Esophagus muscularis mucosa (tissue), 4 donors: Measurements from ENCODE around the gene CENPP. TPM values are rescaled to one million over a fixed set of nuclear protein-coding genes. Genes with fewer than 3 reads are reported as not detected.

Experiments used
- DNase-seq: peaks from one replicate; pipeline ENCODE4 v3.0.0-alpha.2; 2017; ENCODE audit errors: extremely low spot score
- H3K27ac ChIP-seq, 4 donors: fragments of 200-600 bp; sonication (generic); replicated peaks in 1 of 4; 1 replicate in 3 of 4; 2 replicates in 1 of 4; pipeline ENCODE4 v1.5.1; 2016 to 2019; ENCODE audit warnings: mild to moderate bottlenecking in 1 of 4
- H3K27me3 ChIP-seq, 4 donors: fragments of 200-600 bp; sonication (generic); one replicate each; pipeline versions ENCODE4 v1.5.1 to v1.6.0; 2016 to 2019
- H3K36me3 ChIP-seq, 4 donors: fragments of 200-600 bp; sonication (generic); one replicate each; pipeline ENCODE4 v1.5.1; 2016 to 2019
- H3K4me1 ChIP-seq, 4 donors: fragments of 200-600 bp; sonication (generic); one replicate each; pipeline ENCODE4 v1.5.1; 2016 to 2019
- H3K4me3 ChIP-seq, 4 donors: fragments of 200-600 bp; sonication (generic); 1 replicate in 2 of 4; 2 replicates in 2 of 4; pipeline ENCODE4 v1.5.1; 2016 to 2019; ENCODE audit warnings: mild to moderate bottlenecking in 4 of 4, moderate library complexity in 1 of 4
- H3K9me3 ChIP-seq, 4 donors: fragments of 200-600 bp; sonication (generic); 1 replicate in 3 of 4; 2 replicates in 1 of 4; pipeline ENCODE4 v1.5.1; 2016 to 2019
- EP300 ChIP-seq: sonication (generic); formaldehyde crosslinking; IDR thresholded peaks from one replicate; pipeline ENCODE4 v1.6.1; 2017; ENCODE audit warnings: antibody characterized with exemption
- POLR2A ChIP-seq: fragments of 450-650 bp; IDR thresholded peaks from one replicate; pipeline ENCODE4 v1.6.1; 2017; ENCODE audit warnings: antibody characterized with exemption, moderate library complexity, mild to moderate bottlenecking, low read depth
- POLR2AphosphoS5 ChIP-seq, 2 donors: sonication (generic); formaldehyde crosslinking; IDR thresholded peaks; one replicate each; pipeline ENCODE4 v1.6.1; 2017; ENCODE audit warnings: antibody characterized with exemption in 2 of 2
- WGBS: methylation state at CpG from one replicate; pipeline ENCODE4 v1.1.5; 2018; 5-methylcytosine and 5-hydroxymethylcytosine counted together
- intact Hi-C: fragments of 100-400 bp; cut with DNase I; formaldehyde crosslinking; loops from one replicate; pipeline ENCODE4 v1.15.1; 2023
- total RNA-seq, 4 donors: library from RNA; depleted of rRNA; stranded (reverse); fragments of >200 nt; gene quantifications; one replicate each; pipeline versions ENCODE4 v1.1.0 to v1.2.1, GENCODE V29; 2016
- TF ChIP-seq, protein P1 (sequence below), 3 experiments: fragments of 200-600 bp in 2 of 3; fragments of 450-650 bp in 1 of 3; sonication (generic) in 2 of 3; IDR thresholded peaks; one replicate each; pipeline ENCODE4 v1.5.1; 2017 to 2019; ENCODE audit warnings: antibody characterized with exemption in 3 of 3, mild to moderate bottlenecking in 2 of 3, moderate library complexity in 1 of 3

Gene CENPP
- total RNA-seq, 4 donors from 2014 or later: 1.0 to 5.8 (median 2.0) TPM

DNA sequence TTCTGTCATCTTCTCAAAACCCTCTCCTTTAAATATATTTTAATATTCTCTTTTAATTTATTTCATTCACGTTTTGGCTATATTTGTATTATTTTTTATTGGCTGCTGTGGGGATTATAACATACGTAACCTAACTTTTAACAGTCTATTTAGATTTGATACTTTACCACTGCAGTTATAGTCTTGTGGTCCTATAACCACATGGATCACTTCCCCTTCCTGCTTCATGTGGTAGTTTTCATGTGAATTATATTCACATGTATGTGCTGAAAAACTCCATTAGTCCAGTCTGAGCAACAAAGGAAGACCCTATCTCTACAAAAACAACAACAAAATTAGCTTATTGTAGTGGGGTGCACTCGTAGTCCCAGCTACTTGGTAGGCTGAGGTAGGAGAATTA lies 34.3 kb downstream of the CENPP start:
- H3K9me3 ChIP-seq: peaks cover 0 to 11% (median 8%) of the 10 kb centered on the region in 4 donors
- no peak overlapping the region for H3K27ac ChIP-seq
- WGBS: 59% methylated on average over 3 of the region's 3 CpGs
- peaks cover 0 to 3% (median 0%) of the 10 kb centered on the region in 4 donors for H3K36me3 ChIP-seq
- intact Hi-C loops: no loop called here
- no peak overlapping the region for H3K4me3 ChIP-seq
- DNase-seq: no peak
- no peaks in the 10 kb centered on the region for H3K27me3 ChIP-seq
- TF ChIP-seq POLR2A (no peak), POLR2AphosphoS5 (IDR thresholded peaks at IDR 0.05) (no peak), EP300 (no peak)
- TF ChIP-seq, protein P1, sequence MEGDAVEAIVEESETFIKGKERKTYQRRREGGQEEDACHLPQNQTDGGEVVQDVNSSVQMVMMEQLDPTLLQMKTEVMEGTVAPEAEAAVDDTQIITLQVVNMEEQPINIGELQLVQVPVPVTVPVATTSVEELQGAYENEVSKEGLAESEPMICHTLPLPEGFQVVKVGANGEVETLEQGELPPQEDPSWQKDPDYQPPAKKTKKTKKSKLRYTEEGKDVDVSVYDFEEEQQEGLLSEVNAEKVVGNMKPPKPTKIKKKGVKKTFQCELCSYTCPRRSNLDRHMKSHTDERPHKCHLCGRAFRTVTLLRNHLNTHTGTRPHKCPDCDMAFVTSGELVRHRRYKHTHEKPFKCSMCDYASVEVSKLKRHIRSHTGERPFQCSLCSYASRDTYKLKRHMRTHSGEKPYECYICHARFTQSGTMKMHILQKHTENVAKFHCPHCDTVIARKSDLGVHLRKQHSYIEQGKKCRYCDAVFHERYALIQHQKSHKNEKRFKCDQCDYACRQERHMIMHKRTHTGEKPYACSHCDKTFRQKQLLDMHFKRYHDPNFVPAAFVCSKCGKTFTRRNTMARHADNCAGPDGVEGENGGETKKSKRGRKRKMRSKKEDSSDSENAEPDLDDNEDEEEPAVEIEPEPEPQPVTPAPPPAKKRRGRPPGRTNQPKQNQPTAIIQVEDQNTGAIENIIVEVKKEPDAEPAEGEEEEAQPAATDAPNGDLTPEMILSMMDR (IDR thresholded peaks at IDR 0.05): no peak
- peaks cover 0 to 9% (median 8%) of the 10 kb centered on the region in 4 donors for H3K4me1 ChIP-seq

DNA sequence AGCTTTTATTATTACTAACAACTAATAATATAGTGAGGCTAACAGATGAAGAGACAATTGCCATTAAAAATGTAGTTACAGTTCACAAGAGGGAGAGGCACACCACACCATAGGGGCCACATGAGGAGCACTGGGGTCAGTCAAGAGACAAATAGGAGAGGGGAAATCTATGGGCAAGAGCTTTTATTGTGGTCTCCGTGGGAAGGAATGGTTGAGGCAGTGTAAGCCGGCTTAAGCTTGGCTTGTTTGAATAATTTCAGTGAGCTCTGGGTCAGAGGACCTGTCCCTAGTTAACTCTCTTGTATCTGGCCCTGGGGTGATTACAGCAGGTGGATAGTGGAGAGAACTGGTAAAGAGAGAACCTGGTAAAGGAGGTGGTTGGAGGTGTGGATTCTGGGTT lies 43.3 kb downstream of the CENPP start:
- Histone ChIP-seq H3K9me3 (peaks cover 0 to 7% (median 3%) of the 10 kb centered on the region in 4 donors), H3K27ac (peak overlapping the region in 1 of 4 donors; percentile 14), H3K4me3 (no peak overlapping the region), H3K27me3 (no peaks in the 10 kb centered on the region), H3K36me3 (peaks cover 0 to 5% (median 0%) of the 10 kb centered on the region in 4 donors), H3K4me1 (no peaks in the 10 kb centered on the region)
- intact Hi-C loops: no loop called here
- no peak for DNase-seq
- 66% methylated on average over 2 of the region's 2 CpGs for WGBS
- TF ChIP-seq POLR2AphosphoS5 (IDR thresholded peaks at IDR 0.05) (no peak), EP300 (no peak), POLR2A (no peak)
- TF ChIP-seq, protein P1 (IDR thresholded peaks at IDR 0.05): no peak

DNA sequence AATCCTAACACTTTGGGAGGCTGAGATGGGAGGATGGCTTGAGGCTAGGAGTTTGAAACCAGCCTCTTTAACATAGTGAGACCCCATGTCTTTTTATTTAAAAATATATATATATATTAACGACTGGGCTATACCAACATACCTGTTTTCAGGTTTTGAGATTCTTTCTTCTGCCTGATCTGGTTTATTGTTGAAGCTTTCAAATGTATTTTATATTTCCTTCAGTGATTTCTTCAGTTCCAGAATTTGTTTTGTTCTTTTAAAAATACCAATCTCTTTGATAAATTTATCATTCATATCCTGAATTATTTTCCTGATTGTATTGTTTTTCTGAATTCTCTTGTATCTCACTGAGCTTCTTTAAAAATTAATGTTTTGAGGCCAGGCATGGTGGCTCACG lies 47.4 kb downstream of the CENPP start:
- no peaks in the 10 kb centered on the region for H3K4me1 ChIP-seq
- H3K4me3 ChIP-seq: no peak overlapping the region
- WGBS: 92% methylated on average over 2 of the region's 2 CpGs
- H3K9me3 ChIP-seq: peaks cover 0 to 7% (median 3%) of the 10 kb centered on the region in 4 donors
- intact Hi-C loops: no loop called here
- no peak for DNase-seq
- H3K27ac ChIP-seq: no peak overlapping the region
- no peak for TF ChIP-seq POLR2A
- no peak for TF ChIP-seq POLR2AphosphoS5 (IDR thresholded peaks at IDR 0.05)
- TF ChIP-seq EP300: no peak
- TF ChIP-seq, protein P1 (IDR thresholded peaks at IDR 0.05): no peak
- no peaks in the 10 kb centered on the region for H3K36me3 ChIP-seq
- no peaks in the 10 kb centered on the region for H3K27me3 ChIP-seq

DNA sequence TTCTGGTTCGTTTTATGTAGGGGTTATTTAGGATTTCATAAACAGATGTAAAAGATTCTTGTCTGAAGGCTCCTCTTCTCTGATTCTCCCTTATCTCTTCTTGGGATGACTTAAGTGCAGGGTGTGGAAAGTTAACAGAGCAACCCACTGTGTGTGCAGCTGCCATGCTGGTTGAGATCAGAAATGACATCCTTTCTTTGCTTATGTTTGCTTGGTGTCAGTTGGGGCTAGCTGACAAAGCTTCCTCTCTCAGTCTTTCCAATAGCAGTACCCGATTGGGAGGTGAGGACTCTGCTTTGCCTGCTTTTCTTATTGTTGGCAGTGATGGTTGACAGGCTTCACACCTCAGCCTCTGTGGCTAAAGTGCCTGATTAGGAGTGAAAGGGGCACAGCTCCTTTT lies 52.1 kb downstream of the CENPP start:
- H3K9me3 ChIP-seq: peaks cover 0 to 7% (median 2%) of the 10 kb centered on the region in 4 donors
- no peaks in the 10 kb centered on the region for H3K36me3 ChIP-seq
- no peak for DNase-seq
- WGBS: 90% methylated on average over 2 of the region's 2 CpGs
- no peaks in the 10 kb centered on the region for H3K27me3 ChIP-seq
- H3K4me3 ChIP-seq: no peak overlapping the region
- intact Hi-C loops: no loop called here
- no peaks in the 10 kb centered on the region for H3K4me1 ChIP-seq
- TF ChIP-seq, protein P1 (IDR thresholded peaks at IDR 0.05): no peak
- TF ChIP-seq EP300 (no peak), POLR2A (no peak), POLR2AphosphoS5 (IDR thresholded peaks at IDR 0.05) (no peak)
- H3K27ac ChIP-seq: no peak overlapping the region

DNA sequence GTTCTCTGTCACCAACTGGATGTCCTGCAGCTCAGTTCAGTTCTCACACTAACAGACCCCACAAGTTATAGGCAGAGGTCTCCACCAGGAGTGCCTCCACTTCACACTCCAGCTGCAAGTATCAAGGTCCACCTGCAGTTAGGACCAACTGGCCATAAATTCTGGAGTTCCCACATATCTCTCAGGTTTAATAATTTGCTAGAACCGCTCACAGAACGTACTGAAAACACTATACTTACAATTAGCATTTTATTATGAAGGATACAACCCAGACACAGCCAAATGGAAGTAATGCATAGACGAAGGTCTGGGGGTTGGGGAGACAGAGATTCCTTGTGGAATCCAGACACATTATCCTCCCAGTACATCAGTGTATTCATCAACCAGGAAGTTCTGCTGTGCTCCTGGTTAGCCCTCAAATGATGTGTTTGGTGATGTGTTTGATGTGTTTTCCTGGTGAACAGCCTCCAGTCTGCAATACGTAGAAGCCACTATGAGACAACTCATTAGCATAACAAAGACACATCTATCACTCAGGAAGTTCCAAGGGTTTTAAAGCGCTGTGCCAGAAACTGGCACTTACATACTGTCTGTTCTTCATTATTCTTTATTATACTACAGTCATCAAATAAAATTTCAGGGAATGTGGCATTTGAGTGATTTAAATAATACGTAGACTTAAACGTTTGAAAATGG lies 53.3 kb downstream of the CENPP start:
- Histone ChIP-seq H3K36me3 (no peaks in the 10 kb centered on the region), H3K4me1 (peaks cover 0 to 1% (median under 1%) of the 10 kb centered on the region in 4 donors), H3K27ac (no peak overlapping the region), H3K4me3 (no peak overlapping the region), H3K9me3 (no peaks in the 10 kb centered on the region), H3K27me3 (no peaks in the 10 kb centered on the region)
- WGBS: 69% methylated on average over 7 of the region's 7 CpGs
- TF ChIP-seq POLR2AphosphoS5 (IDR thresholded peaks at IDR 0.05): no peak
- TF ChIP-seq, protein P1 (IDR thresholded peaks at IDR 0.05): no peak
- no peak for TF ChIP-seq POLR2A
- no peak for TF ChIP-seq EP300
- intact Hi-C loops: no loop called here
- no peak for DNase-seq
